DMS153 (cell line): Measurements from ENCODE around the gene AUTS2.

Source experiments
- DNase-seq: peaks from one replicate; lab custom pipeline; 2025; lab: John Stamatoyannopoulos, UW

The AUTS2 gene

DNA sequence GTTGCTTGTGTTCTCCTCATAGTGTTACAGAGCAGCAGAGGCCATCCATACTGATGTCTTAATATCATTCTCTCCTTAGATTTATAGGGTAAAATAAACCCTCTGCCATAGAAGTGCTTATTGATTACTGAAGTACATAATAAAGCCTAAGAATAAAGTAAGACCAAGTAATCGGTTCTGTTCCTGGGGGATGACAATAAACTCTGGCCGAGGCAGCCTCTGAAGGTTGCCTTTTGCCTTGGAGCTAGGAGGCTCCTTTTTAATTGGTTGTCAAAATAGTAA is 822.0 kb downstream of the AUTS2 start:
- no peak for DNase-seq

DNA sequence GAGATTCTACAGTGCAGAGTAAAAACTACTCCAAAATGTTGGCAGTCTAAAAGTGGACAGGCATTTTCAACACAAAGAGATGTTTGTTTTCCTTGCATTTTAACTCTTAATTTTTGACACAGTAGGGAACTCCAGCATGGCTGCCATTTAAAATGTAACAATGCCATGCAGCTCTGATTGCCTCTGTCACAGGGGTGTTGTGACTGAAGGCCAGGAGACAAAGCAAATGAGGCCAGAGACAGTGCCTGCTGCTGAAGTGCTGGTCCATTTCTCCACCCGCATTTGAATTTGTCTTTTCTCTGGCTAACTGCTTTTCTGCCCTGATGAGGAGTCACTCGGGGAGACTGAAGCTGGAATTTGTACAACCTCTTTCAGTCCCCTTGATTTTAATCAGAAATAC is 823.0 kb downstream of the AUTS2 start:
- no peak for DNase-seq

DNA sequence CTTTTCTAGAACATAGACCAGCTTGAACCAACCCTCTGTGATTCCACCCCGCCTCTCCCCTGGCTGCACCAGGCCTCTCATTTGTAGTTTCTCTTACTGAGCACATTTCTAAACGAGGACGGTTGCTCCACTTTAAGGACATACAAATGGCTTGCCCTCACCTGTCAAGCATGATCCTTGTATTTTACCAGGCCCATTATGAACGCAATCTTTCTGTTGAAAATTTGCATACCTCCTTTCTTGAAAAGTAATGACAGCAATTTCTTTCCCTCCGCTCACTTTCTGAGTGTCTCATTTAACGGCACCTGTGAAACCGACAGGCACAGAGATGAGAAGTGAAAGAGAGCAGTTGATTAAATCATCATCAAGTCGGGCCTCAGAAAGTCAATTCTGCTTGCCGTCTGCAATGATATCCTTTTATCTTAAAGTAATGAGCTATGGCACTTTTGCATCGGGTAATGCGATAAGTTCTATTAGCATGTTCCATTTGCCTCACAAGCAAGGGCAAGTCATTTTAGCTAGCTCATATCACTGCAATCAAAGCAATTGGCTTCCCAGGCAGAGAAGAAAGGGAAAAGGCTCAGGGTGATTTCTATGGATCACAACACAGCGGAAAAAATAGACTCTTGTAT is 828.1 kb downstream of the AUTS2 start:
- DNase-seq, result no peak

DNA sequence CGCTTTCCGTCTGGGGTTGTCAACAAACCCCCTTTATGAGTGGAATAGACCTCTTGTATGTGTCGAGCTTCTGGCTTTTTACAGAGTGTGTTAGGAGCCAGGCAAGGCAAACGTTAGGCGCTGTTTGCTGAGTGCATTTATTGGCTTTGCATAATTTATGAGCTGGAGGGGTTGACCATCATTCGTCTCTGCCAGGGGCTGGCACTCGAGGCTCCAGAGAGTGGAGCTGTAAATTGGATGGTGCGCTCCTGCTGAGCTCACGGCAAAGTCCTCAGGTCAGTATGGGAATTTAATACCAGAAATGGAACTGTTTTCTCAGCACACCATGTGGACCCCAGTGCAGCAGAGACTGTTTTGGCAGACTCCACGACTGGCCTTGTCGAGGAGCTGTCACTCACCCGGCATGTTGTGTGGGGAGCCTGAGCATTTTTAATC is 834.3 kb downstream of the AUTS2 start:
- DNase-seq, result peak; percentile 94

DNA sequence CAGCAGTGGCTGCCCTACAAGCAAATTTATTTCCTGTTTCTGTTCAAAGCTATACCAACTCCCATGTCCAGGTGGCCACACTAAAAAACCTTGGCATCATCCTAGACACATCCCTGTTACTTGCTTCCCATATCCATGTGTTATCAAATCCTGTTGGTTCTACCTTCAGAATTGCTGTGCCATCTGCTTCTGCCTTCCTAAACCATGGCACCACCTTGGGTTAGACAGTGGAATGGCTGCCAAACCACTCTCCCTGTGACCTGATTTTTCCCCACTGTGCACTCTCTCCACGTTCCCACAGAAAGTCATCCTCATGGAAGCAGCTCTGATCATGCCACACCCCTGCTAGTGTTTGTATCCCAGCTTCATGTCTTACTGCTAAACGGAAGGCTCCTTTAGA is 836.1 kb downstream of the AUTS2 start:
- DNase-seq, result peak; percentile 49

DNA sequence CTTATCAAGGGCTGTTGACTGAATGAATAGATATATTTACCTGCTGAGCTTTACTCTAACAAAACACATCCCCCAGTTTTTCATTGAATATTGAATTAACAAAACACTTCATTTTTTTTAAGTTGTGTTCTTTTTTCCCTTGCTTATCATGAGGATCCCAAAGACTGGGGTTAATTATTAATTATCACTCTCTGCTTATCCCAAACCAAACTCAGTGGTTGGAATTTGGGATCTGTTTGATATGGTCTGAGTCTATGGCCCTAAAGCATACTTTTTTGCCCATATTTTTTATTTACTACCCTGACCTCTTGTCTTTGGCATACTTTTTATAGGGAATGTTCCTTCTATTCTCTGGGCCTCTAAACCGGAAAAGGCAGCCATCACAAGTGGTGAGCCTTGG is 836.5 kb downstream of the AUTS2 start:
- no peak for DNase-seq

DNA sequence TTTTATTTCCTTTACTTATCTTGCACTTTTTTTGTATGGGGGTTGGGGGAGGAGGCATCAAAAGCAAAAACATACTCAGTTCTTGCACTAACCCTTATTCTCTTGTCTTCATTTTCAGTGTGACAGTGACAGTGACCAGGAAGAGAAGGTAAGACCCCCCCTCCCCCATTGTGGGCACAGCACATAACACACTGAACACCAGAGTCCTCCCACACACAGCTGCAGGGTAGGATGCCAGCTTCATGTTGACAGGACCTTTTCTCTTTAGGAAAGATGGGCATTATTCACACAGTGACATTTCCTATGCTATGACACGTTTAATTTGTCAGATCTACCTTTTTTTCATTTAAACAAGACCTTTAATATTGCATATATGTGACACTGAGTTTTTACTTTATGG is 837.4 kb downstream of the AUTS2 start:
- DNase-seq, result no peak

DNA sequence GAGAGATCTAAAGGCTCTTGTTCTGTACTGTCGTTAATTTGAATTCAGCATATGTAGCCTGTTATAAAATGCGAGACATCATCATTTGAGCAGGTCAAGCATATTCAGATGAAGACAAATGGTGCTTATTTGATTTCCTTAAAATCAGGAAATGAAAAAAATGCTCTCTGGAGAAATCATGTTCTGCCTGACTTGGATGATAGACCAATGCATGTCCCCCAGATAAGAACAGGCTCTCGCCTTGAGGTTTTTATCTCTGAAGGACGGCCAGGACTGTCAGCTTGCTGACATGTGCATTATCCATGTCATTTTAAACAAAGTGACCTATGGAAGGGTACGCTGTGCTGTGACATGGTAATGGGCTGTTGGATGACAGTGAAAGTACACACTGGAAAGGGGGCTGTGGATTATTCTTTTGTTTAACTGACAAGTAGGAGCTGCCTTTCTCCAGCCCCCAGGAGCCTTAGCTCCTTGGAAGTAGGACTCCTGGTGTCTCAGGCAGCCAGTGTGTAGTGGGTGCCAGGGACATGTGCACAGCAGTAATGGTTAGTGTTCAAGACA is 838.6 kb downstream of the AUTS2 start:
- DNase-seq, result no peak

DNA sequence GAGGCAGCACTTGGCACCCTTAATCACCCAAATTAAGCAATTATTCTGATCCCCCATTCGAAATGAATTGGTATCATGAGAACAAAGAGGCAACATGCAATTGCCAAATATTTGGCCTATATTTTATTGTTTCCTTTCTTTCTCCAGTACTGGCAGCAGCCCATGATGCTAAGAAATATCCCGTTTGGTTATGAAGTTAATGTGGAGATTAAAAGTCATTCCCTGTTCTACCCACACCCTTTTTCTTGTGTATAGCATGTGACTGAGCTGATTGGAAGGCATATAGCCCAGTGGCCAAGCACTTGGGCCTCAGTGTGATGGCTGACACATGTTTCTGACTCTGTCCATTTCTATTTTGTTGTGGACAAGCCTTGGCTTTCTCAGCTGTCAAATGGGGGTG is 841.4 kb downstream of the AUTS2 start:
- DNase-seq, result no peak

DNA sequence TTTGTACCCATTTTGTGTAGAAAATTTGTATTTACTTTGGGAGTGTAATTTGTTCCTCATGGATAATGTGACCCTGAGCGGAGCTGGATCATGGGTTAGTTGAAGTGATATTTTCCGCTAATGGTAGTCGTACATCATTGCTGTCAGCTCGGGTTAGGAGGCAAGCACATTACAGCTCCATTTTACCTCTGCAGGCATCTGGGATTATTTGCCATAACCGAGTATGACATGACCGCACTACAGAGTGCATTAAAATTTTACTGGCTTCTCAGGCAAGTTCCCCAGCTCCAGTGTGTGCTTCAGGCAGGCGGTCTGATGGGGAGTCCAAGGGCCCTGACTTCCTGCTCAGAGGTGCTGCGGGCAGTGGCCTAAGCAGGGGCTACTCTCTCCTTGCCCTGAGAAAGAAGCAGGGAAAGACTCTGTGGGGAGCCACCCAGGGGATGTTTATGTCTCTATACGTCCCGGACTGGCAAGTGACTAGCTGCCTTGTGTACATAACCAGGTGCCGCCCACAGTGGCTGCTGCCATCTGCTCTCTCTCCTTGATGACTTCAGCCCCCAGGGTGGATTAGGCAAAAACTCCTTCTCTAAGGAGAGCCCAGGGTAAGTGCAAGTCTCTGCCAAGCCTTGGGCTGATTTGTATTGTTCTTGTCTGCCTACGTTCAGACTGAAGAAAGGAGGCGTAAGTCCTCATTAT is 848.3 kb downstream of the AUTS2 start:
- peak; percentile 49 for DNase-seq

DNA sequence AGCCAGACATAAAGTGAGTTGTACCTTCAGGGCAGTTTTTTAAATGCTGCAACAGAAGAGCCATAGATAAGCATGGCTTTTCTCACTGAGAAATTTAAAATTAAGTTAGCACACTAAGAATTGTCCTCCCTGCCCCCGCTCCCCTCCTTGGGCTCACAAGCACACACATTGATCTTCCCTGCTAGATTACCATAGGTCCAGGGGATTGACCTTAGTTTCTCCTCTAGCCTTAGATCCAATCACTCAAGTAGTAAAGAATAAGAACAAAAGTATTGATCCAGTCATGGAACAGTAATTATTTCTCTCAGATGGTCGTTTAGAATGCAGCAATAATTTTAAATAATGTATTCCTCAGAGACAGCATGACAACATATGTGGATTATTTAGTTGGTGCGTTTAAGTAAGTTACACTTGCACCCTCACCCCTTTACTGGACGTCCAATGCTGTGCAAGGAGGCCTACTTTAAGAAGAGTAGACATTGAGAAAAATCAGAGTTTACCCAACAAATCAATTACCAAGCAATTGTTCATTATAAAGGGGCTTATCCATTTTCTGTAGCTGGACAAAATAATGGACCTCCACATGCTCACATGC is 850.1 kb downstream of the AUTS2 start:
- DNase-seq, result no peak

DNA sequence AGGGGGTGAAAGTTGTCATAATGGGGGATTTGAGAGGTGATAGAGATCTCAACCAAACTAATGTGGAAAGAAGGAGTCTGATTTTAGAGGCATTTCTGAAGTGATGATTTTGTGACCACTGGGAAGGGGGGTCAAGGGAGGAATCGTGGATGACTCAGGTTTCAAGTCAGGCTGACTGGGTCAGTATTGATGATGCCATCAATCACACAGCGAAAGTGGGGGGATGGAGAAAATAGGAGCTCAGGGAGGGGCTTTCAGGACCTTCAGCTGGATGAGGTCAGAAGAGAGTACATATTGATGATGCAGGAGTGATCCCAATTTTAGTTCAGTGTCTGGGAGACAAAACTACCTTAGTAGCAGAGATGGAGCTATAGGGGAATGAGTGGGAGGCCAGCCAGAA is 852.5 kb downstream of the AUTS2 start:
- DNase-seq, result no peak

DNA sequence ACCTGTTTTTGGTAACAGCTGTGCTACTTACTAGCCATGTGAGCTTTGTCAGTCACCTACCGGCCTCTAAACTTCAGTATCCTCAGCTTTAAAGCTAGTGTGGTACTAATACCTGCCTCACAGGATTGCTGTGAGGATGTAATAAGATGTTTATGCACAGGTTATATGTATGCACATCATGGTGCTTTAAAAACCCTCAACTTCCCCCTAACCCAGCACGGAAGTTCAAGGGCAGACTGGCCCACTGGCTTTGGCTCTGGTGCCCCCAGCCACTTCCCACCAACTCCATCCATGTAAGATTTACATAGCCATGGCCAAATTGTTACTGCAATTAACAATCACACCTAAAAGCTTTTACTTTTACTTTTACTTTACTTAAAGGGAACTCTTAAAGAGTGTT is 857.6 kb downstream of the AUTS2 start:
- DNase-seq, result no peak

DNA sequence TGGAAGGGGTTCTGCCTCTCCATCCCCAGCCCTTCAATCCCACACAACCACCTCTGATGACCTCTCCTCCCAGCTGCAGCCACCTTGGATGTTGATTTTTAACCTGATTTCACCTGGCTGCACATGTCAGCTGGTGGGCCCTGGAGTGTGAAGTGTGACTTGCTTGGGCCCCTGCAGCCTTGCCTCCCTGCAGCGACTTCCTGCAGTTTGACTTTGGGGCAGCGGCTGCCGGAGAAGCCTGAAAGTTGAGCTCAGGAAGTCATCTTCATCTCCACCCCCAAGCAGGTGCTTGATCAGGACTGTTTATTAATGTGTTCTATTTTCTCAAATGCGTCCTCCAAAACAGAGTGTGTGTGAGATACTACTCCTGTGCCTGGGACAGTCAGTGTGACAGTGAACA is 858.4 kb downstream of the AUTS2 start:
- no peak for DNase-seq

DNA sequence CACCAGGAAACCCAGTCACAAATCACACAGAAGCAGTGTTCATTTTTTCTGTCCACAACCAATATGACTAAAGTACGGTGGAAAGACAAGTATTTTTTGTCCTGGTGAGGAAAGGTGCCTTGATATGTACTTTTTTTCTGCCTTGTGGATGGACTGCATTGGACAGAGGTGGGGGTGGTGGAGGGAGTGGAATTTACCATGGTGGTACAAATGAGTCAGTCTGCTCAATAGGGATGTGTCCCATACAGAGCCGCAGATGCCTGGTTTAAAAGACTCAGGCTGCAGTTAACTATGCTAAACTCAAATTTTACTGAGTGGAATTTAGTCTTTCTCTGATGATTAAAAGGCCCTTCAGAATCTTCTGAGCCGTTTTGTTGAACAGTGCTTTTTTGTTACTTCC is 859.2 kb downstream of the AUTS2 start:
- DNase-seq, result no peak

DNA sequence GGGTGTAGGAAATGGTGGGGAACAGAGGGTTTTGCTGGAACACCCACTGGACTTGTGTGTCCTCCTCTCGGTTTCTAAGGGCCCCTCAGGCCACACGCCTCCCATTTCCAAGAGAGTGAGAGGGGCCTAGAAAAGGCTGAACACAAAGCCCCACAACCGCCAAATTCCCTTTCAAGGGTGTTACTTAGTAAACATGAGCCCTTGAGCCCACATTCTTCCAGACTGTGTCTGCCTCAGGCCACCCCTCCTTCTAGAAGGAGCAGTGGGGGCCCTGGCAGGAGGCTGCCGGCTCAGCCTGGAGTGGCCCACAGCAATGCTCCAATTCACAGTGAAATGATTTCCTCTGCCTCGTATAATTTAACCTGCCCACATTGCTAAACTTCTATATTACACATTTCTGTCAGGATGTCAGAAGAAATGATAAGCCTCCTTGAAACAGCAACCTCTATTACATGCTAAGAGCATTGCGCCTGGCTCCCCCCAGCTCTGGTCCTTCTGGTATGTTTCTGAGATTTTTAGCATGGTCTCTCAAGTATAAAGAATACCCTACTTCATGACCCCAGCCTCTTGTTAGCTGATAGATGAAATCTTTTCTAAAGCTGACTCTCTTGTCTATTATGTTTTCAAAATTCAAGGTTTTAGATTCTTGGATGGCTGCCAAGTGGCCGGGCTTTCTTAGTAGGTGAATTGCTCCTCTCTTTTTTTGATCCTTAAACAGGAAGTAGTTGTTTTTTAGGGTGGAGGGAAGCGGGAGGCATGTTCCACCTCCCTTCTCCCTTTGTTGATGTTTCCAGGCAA is 859.8 kb downstream of the AUTS2 start:
- DNase-seq, result peak; percentile 6

DNA sequence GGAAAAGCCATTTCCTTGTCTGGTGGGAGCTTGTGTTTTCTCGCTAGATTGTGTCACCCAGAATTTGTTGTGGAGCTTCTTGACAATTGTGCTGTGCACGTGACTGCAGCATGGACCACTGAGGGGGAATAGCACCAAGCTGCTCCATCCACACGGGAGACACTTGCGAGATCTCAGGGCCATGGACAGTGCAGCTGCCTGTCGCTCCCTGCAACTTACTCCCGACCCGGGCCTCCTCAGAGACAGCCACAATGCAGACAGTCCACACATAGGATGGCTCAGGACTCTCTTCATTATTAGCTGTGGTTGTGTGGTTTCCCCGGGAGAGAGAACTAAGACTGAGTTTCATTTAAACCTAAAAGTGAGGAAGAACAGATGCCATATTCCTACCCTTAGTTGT is 860.5 kb downstream of the AUTS2 start:
- DNase-seq, result no peak

DNA sequence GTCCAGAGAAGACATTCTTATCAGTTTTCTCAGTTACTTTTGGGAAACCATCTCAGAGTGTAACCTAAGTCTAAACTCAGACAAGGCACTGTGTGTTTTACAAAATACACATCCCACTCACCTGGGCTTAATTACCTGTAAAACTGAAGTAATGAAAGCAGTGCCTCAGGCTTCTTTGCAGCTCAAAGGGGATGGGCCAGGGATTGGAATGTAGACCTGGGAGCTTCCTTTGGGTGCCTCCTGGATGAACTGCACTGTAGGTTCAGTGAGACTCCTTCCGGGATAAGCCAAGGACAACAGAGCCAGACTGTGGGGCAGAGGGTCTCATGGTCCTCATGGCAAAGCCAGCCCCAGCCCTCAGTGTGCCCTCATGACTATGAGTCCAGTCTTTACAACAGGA is 861.3 kb downstream of the AUTS2 start:
- no peak for DNase-seq

DNA sequence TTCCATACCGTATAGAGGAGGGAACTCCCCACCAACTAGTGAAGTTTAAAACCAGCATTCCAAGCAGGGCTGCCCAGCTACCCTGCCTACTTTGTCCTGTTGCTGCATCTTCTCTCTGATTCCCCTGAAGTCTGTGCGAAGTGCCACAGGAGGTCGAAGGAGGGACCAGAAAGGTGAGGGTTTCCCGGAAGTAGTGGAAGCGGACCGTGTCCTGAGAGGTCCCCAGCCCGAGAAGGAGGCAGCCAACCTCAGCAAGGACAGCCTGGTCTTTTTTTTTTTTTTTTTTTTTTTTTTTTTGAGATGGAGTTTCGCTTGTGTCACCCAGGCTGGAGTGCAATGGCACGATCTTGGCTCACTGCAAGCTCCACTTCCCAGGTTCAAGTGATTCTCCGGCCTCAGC is 861.8 kb downstream of the AUTS2 start:
- DNase-seq, result no peak

DNA sequence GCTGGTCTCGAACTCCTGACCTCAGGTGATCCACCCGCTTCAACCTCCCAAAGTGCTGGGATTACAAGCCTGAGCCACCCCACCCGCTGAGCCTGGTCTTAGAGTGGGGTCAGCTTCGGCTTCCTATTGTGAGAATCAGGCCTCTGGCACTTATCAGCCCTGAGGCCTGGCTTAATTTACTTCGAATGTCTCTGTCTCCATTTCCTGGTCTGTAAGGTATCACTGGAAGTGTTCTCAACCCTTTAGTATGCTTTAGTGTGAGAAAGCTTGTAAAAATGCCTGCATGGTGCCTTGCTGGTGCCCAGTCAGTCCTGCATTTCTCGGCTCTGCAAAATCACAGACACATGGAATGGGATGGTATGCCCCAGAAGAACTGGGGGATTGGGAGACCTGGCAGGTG is 862.3 kb downstream of the AUTS2 start:
- no peak for DNase-seq

DNA sequence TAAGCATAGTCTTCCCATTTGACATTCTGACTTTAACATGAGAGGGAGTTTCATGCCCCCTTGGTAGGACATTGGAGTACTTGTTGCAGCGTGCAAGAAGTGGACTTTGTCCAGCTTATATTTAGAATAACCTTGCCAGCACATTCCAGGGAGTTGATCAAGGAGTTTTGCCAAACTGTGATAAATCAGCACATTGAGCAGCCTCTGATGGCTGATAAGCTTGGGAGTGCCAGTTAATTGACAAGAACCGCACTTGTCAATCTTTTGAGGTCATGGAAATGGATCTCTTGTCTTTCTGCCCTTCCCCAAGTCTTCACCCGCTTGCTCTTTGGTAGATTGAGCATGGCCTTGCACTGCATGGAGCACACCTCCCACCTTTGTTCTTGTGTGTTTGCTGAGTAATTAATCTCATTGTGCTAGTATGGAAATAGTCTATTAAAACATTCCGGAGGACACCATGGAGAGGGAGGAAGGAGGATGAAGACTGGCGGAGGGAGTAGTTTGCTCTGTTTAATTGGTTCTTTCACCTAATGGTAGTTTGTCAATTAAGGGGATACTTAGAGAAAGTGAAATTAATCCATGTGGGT is 865.2 kb downstream of the AUTS2 start:
- no peak for DNase-seq

DNA sequence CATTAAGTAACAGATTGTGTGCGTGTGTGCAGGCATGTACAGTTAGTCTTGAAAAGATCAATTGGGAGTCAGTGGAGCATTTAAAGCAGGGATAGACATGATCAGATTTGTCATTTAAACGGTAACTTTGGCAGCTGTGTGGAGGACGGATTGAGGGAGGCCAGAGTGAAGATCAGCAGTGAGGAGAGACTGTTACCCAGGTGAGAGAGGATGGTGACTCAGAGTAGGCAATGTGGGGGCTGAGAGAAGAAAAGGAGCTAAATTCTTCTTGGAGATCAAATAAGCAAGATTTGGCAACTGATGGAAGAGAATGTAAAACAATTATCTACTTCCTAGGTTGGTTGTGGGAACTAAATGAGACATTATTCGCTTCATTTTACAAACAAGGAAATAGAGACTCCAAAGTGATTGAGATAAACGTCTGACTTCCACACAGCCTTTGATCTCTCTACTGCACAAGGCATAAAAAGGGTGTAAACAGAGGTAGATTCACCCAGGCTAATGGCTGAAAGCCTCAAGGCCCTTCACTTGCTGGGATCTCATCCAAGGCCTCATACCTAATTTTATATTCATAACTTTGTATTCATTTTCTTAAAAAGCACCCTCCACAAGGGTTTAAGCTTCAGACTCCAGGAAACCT is 868.6 kb downstream of the AUTS2 start:
- DNase-seq, result no peak
